OCI-LY3 (cell line): ENCODE measurements around the gene KLF5.

ENCODE experiments used
- H2AFZ ChIP-seq: fragments of 200-600, 300-600 bp; shearing (Covaris generic); 2 replicates; pipeline ENCODE4 v1.6.0; 2014; ENCODE audit warnings: antibody characterized with exemption, low read depth, low read length
- H3K27ac ChIP-seq: fragments of 200-600, 300-600 bp; sonication (generic); 2 replicates; pipeline ENCODE4 v1.5.1; 2014; ENCODE audit warnings: mild to moderate bottlenecking, low read length, moderate library complexity, mixed read lengths
- H3K27me3 ChIP-seq: fragments of 200-600, 300-600 bp; sonication (generic); 2 replicates; pipeline ENCODE4 v1.6.1; 2014; ENCODE audit warnings: low read depth, low read length, mixed read lengths
- H3K36me3 ChIP-seq: fragments of 200-600, 300-600 bp; sonication (generic); replicated peaks from 2 replicates; pipeline ENCODE3; 2014; ENCODE audit warnings: low read depth, low read length, mixed read lengths
- H3K4me1 ChIP-seq: fragments of 300-600, 200-600 bp; sonication (generic); 2 replicates; pipeline ENCODE4 v1.6.1; 2014; ENCODE audit warnings: low read length, mixed read lengths
- H3K4me2 ChIP-seq: fragments of 200-600, 300-600 bp; sonication (generic); 2 replicates; pipeline ENCODE4 v1.6.1; 2014; ENCODE audit warnings: low read length, mixed read lengths
- H3K4me3 ChIP-seq: fragments of 300-600, 200-600 bp; sonication (generic); 2 replicates; pipeline ENCODE4 v1.5.1; 2014; ENCODE audit warnings: antibody characterized with exemption, mild to moderate bottlenecking, low read length, moderate library complexity
- H3K79me2 ChIP-seq: fragments of 300-600, 200-600 bp; shearing (Covaris generic); 2 replicates; pipeline ENCODE4 v1.6.1; 2014; ENCODE audit warnings: mild to moderate bottlenecking, low read length, mixed read lengths
- H3K9ac ChIP-seq: fragments of 300-600, 200-600 bp; shearing (Covaris generic); 2 replicates; pipeline ENCODE4 v1.6.0; 2014; ENCODE audit warnings: mild to moderate bottlenecking, low read length, moderate library complexity
- H3K9me3 ChIP-seq: fragments of 200-600, 300-600 bp; shearing (Covaris generic); 2 replicates; pipeline ENCODE4 v1.6.1; 2014; ENCODE audit warnings: low read length, mixed read lengths; ENCODE audit not compliant: insufficient read depth
- H4K20me1 ChIP-seq: fragments of 200-600, 300-600 bp; sonication (generic); 2 replicates; pipeline ENCODE4 v1.6.1; 2016; ENCODE audit warnings: low read length, mixed read lengths; ENCODE audit not compliant: insufficient read depth
- EZH2phosphoT487 ChIP-seq: fragments of 200-600 bp; shearing (Covaris generic); IDR thresholded peaks from 2 replicates; pipeline ENCODE4 v1.6.1; 2018; ENCODE audit warnings: antibody characterized with exemption, mixed run types, low read depth
- TF ChIP-seq, protein P1 (sequence below): fragments of 200-600, 300-600 bp; sonication (generic); IDR thresholded peaks from 2 replicates; pipeline ENCODE4 v1.5.1; 2014; ENCODE audit warnings: antibody characterized with exemption, low read length, low read depth

KLF5 gene

DNA sequence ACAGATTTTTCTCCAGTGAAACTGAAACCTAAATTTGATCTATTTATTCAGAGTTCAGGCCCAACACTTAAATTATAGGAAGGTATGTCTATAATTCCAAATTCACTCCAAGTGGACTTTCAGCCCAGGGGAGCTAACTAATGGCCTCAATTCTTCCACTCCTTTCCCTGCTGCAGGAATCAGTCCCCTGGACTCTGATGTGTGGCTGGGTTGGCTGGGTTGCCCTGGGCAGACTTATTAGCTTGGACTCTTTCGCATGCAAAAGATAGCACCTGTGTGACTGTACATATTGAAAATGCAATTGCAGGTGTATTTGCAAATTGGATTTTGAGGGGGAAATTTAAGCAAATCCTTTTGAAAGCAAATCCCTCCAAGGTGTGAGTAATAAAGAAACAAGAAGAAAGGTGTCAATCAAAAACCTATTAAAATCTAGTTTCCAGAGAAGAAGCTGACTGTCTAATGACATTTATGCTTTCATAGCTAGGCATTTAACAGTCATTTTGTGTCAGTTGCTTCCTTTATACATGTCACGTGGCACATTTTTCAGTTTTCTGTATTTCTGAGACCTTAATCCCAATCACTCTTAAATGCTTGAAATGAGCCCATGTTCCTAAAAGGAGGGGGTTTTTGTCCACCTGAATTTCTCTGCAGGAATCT lies 42.7 kb downstream of the KLF5 start:
- Histone ChIP-seq H3K4me1 (peaks cover 7% of the 10 kb centered on the region), H3K4me2 (no peak overlapping the region), H2AFZ (no peak overlapping the region), H3K79me2 (no peaks in the 10 kb centered on the region), H4K20me1 (no peaks in the 10 kb centered on the region), H3K4me3 (no peak overlapping the region), H3K36me3 (no peaks in the 10 kb centered on the region), H3K9me3 (no peaks in the 10 kb centered on the region), H3K27ac (no peak overlapping the region), H3K9ac (no peak overlapping the region), H3K27me3 (no peaks in the 10 kb centered on the region)
- no peak for TF ChIP-seq EZH2phosphoT487
- TF ChIP-seq, protein P1, sequence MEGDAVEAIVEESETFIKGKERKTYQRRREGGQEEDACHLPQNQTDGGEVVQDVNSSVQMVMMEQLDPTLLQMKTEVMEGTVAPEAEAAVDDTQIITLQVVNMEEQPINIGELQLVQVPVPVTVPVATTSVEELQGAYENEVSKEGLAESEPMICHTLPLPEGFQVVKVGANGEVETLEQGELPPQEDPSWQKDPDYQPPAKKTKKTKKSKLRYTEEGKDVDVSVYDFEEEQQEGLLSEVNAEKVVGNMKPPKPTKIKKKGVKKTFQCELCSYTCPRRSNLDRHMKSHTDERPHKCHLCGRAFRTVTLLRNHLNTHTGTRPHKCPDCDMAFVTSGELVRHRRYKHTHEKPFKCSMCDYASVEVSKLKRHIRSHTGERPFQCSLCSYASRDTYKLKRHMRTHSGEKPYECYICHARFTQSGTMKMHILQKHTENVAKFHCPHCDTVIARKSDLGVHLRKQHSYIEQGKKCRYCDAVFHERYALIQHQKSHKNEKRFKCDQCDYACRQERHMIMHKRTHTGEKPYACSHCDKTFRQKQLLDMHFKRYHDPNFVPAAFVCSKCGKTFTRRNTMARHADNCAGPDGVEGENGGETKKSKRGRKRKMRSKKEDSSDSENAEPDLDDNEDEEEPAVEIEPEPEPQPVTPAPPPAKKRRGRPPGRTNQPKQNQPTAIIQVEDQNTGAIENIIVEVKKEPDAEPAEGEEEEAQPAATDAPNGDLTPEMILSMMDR: no peak

DNA sequence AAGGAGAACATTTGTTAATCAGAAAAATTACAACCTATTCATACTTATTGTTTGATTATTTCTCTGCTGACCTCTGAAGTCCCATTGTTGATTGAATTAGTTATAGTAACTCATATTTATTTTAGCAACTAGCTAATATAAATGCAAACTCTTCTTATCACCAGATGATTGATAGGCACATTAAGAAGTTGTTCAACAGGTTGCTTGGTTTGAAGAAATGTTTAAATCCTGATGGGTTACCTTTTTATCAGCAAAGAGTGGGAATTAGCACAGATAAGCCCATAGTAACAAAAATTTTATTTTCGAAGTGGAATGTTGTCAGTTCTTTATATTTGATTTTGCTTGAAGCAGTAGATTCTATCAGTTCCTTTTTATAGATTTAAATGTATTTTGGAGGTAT lies 44.4 kb downstream of the KLF5 start:
- H3K79me2 ChIP-seq: no peaks in the 10 kb centered on the region
- H3K36me3 ChIP-seq: no peaks in the 10 kb centered on the region
- H3K27me3 ChIP-seq: no peaks in the 10 kb centered on the region
- no peaks in the 10 kb centered on the region for H4K20me1 ChIP-seq
- no peaks in the 10 kb centered on the region for H3K9me3 ChIP-seq
- peaks cover 12% of the 10 kb centered on the region for H3K4me1 ChIP-seq
- no peak overlapping the region for H3K4me3 ChIP-seq
- H2AFZ ChIP-seq: no peak overlapping the region
- H3K4me2 ChIP-seq: no peak overlapping the region
- no peak overlapping the region for H3K9ac ChIP-seq
- H3K27ac ChIP-seq: no peak overlapping the region
- TF ChIP-seq, protein P1: no peak
- no peak for TF ChIP-seq EZH2phosphoT487

DNA sequence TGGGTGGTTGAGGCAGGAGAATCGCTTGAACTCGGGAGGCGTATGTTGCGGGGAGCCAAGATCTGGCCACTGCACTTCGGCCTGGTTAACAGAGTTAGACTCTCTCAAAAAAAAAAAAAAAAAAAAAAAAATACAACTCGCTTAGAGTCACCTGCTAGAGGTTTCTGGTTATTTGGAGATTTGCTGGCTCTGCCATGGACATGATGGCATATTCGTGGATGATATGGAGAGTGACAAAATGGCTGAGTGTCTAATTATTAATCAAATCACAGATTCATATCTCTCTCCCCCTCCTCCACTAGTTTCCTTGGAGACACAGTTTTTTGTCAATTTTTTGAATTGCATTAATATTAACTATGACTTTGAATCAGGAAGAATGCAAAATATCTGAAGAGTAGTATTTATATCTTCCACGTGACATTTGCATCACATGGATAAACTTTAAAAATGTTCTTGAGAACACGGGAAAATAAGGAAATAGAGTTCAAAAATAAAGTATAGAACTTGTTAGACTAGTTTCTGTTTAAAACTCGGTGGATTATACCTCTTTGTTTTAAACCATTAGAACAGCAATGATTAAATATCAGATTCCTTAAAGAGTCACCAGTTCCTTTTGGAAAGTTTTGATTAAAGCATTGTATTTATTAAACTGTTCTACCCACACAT lies 47.8 kb downstream of the KLF5 start:
- Histone ChIP-seq H4K20me1 (no peaks in the 10 kb centered on the region), H3K27me3 (no peaks in the 10 kb centered on the region), H3K4me1 (peaks cover 9% of the 10 kb centered on the region), H3K9ac (no peak overlapping the region), H3K4me3 (no peak overlapping the region), H2AFZ (peak overlapping the region; percentile 18; the same call in 1 of the 2 replicates), H3K4me2 (no peak overlapping the region), H3K36me3 (no peaks in the 10 kb centered on the region), H3K79me2 (no peaks in the 10 kb centered on the region), H3K27ac (no peak overlapping the region), H3K9me3 (no peaks in the 10 kb centered on the region)
- TF ChIP-seq EZH2phosphoT487: no peak
- TF ChIP-seq, protein P1: no peak

DNA sequence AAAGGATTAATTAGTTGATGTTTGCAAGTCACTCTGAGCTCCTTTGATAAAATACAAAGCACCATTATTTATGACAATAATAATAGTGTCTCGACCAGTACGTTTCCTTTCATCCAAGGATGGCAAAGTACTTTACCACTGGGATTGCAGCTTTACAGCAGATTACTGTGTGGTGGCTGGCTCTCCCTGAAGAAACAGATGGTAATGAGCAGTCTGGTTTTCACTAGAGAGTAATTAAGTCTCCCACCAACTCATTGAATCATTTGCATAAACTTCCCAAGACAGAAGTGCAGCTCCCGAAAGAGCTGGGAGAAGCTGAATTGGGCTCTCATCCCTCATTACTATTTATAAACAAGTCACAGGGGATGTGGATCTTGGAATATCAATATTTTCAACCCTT lies 48.7 kb downstream of the KLF5 start:
- Histone ChIP-seq H3K4me1 (peaks cover 5% of the 10 kb centered on the region; the same call in 1 of the 2 replicates), H3K4me2 (0 out of 2 replicates have a peak overlapping the region, but pooled peaks have one; percentile 45), H3K36me3 (no peaks in the 10 kb centered on the region), H3K9ac (no peak overlapping the region), H2AFZ (peak overlapping the region; percentile 56), H4K20me1 (no peaks in the 10 kb centered on the region), H3K79me2 (no peaks in the 10 kb centered on the region), H3K4me3 (no peak overlapping the region), H3K27ac (no peak overlapping the region), H3K27me3 (no peaks in the 10 kb centered on the region), H3K9me3 (no peaks in the 10 kb centered on the region)
- TF ChIP-seq, protein P1: no peak
- no peak for TF ChIP-seq EZH2phosphoT487
